HG03439 (cell line): ENCODE measurements around the gene NETO2.
A peak's percentile ranks its signal among the peaks of the same experiment; 100 is the strongest.
"Not testable (repeated sequence)": the region's sequence is repeated elsewhere in the genome, so short reads cannot be mapped to it uniquely, and the experiment has no call there.

Experiments
- ATAC-seq: cut with Tn5 transposase; IDR thresholded peaks from one replicate; pipeline ENCODE4 v1.9.1; 2021; ENCODE audit warnings: mild to moderate bottlenecking, moderate library complexity; ENCODE audit not compliant: unreplicated experiment

Gene NETO2

GRCh38 chr16:47143677-47144558 lies at the start of gene NETO2:
Gene NETO2 (minus strand): TSS chr16:47143945. CDS start chr16:47143612, 333 bp downstream.
- ATAC-seq: peak; percentile 57

GRCh38 chr16:47182318-47182717 lies 38.6 kb upstream of the NETO2 start:
- ATAC-seq: no peak

DNA sequence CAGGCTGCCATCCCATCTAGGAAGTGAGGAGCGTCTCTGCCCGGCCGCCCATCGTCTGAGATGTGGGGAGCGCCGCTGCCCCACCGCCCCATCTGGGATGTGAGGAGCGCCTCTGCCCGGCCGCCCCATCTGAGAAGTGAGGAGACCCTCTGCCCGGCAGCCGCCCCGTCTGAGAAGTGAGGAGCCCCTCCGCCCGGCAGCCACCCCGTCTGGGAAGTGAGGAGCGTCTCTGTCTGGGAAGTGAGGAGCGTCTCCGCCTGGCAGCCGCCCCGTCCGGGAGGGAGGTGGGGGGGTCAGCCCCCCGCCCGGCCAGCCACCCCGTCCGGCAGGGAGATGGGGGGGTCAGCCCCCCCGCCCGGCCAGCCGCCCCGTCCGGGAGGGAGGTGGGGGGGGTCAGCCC lies 37.3 kb upstream of the NETO2 start:
- not testable (repeated sequence) for ATAC-seq

GRCh38 chr16:47180073-47180472 lies 36.3 kb upstream of the NETO2 start:
- no peak for ATAC-seq

GRCh38 chr16:47175152-47175551 lies 31.4 kb upstream of the NETO2 start:
- no peak for ATAC-seq

DNA sequence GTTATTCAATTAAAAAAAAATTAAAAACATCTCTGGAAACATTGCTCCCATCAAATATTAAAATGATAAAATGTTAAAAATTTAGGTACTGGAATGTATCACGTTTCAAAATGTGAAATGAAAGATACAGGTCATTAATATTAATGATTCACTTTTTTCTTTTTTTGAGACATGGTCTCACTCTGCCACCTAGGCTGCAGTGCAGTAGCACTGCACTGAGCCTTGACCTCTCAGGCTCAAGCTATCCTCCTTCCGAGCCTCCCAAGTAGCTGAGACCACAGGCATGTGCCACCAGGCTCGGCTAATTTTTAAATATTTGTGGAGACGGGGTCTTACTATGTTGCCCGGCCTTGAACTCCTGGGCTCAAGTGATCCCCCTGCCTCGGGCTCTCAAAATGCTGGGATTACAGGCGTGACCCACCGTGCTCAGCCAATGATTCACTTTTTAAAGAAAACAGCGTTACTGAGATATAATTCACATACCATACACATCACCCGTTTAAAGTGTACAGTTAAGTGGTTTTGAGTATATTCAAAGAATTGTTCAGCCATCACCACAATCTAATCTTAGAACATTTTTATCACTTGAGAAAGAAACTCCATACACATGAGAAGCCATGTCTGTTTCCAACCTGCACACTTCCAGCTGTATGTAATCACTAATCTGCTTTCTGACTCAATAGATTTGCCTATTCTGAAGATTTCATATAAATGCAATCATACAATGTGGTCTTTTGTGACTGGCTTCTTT lies 19.1 kb upstream of the NETO2 start:
- ATAC-seq: no peak

DNA sequence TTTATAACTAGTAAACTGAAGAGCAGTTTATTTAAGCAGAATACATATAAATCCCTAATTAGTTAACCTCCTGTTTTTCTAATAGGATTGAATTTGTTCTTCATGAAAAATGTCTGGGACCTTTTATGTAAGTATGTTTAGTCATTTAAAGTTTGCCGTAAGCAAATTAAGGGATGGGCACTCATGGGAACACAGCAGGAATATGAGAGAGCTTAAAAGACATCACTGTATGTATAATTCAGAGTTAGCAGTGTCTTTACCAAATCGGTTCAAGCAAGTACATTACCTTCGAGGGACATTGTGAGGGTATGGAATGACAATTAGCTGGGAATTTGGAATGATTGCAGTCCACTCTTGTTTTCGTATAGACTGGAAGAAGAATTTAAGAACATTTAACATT lies 17.7 kb upstream of the NETO2 start:
- ATAC-seq: no peak

- ATAC-seq: no peak
Measured at GRCh38 chr16:47160422-47160821, 16.7 kb upstream of the NETO2 start.

GRCh38 chr16:47158992-47159391 lies 15.2 kb upstream of the NETO2 start:
- ATAC-seq: no peak

DNA sequence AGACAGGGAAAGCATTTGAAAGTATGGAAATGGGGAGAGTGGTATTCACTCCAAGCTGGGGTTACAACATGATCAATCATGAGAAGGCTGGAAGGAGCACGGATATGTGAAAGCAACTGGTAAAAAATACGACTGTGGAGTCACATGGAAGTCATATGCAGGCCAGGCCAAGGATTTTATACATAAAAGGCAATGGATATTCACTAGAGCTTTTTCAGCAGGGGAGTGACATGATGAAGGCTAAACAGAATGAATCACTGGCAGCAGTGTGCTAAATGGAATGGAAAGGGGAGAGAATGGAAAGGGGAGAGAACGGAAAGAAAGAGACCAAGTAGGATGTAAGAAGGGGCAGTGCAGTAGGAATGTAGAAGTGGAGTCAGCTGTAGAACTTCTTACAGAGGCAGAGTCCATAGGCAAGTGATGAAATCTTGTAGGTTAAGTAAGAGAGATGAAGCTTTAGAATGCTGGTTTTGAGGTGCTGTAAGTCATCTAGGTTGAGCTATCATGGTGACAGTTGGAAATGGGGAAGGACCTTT lies 13.0 kb upstream of the NETO2 start:
- ATAC-seq: no peak

- not testable (repeated sequence) for ATAC-seq
Measured at GRCh38 chr16:47152501-47152900, 8.8 kb upstream of the NETO2 start.

- ATAC-seq: no peak
Measured at GRCh38 chr16:47150067-47150466, 6.3 kb upstream of the NETO2 start.

GRCh38 chr16:47144559-47144877 lies 773 bp upstream of the NETO2 start:
- ATAC-seq: no peak

DNA sequence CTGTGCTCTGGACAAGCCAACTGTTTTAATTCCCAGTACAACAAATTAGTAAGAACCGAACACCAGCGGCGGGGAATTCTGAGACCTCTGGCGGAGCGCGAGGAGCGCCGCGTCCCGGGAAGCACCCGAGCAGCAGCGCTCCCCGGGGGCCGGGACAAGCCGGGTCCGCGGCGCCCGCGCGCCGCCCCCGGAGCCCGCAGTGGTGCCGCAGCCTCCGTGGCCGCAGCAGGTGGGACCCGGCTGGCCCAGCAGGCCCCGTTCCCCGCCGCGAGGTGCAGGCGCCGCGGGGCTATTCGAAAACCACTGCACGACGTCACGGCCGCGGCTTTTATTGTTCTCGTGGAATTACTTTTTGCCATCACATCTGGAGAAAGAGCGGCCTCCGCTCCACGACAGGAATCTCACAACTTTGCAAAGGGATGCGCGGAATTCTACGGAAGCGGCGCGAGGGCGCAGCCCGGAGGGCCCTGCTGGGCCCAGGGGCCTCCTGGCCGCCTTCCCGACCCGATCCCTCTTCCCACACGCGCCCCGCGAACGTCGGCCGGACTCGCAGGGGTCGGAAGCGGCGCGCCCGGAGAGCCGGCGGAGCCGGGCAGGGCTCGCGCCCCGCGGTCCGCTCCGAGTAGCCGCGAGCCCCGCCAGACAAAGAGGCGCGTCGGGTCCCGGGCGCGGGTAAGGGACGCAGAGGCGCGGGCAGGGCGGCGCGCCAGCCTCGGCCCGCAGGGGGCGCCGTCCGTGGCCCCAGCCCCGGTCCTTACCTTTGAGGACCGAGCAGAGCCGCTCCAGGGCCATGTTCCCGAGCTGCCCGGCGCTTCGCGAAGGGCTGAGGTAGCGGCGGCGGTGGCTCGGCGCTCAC lies 696 bp downstream of the NETO2 start:
- peak; percentile 67 for ATAC-seq

- no peak for ATAC-seq
Measured at GRCh38 chr16:47142486-47142820, 1.3 kb downstream of the NETO2 start.

DNA sequence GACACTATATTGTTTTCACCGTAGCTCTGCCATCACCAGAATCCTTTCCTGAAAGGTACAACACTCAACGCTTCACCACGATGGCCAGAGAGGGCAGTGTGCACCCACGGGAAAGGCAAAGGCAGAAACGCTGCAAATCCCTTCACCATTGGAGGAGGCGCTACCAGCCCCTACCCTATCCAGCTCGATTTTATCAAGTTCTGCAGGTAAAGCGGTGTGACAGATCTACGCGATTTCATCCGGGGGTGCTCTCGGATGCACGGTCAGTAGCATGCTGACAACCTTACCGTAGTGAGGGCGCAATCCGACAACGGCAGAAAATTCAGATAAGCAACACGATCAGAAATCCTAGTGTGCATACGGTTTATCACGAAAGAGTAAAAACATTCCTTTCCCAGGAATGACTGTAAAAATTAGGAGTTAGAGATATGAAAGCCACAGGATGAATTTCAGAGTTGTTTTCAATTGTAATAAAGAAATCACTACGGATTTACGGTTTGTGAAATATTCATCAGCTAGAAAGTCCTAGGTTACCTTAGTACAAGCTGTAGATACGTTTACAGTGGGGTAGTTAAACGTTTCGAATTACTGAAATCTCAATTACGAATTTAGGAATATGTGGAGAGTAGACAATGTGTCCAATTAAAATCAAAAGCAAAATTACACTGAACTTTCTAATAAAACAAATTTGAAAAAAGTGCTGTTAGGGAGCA lies 1.8 kb downstream of the NETO2 start:
- peak; percentile 46 for ATAC-seq

DNA sequence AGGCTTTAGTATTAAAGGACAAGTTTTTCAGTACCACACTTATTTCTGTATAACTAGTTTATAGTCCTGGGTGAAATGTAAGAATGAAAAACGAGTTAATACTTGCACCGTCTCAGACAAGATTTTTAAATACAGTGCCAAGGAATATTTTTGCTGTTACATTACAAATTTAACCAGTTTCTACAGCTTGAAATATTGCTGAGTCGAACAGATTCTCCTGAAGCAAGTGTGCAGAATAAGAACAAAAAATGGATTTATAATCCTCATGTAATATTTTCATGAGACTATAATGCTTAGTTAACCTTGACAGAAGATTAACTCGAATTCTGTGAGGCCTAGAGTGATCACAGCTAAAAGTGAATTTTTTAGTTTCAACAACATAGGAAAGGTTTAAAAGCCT lies 3.1 kb downstream of the NETO2 start:
- no peak for ATAC-seq

GRCh38 chr16:47139561-47140185 lies 4.1 kb downstream of the NETO2 start:
- no peak for ATAC-seq

GRCh38 chr16:47137925-47138324 lies 5.8 kb downstream of the NETO2 start:
- not testable (repeated sequence) for ATAC-seq
